22Rv1 (cell line): ENCODE data around the gene CAMKMT.

Experiments
- ZFX ChIP-seq: fragments of 450-650 bp; IDR thresholded peaks from 2 replicates; pipeline ENCODE4 v1.6.1; 2017; ENCODE audit warnings: antibody characterized with exemption, borderline replicate concordance
- TF ChIP-seq, protein P1 (sequence below): fragments of 450-650 bp; IDR thresholded peaks from 2 replicates; pipeline ENCODE4 v1.5.1; 2017; ENCODE audit warnings: mild to moderate bottlenecking

DNA sequence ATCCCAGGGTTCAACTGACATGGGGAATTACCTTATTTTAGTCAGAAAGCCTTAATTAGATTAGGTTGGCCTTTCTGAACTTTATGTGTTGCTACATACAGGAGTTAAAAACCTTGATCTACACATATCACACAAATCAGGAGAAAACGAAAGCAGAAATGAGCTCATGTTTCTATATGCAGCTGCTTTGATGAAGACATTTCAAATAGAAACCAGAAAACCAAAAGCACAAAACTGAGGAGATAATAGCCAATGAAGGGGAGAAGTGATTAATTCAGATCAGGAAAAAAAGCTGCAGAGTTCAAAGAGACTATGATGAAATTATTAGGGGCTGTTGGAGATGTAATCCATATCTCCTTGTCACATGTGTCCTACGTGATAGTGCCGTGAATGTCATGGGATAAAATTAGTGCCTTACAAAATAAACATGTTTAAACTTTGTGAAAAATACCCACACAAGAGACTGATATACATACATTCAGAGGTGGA, 255.0 kb downstream of the CAMKMT start:
- TF ChIP-seq, protein P1, sequence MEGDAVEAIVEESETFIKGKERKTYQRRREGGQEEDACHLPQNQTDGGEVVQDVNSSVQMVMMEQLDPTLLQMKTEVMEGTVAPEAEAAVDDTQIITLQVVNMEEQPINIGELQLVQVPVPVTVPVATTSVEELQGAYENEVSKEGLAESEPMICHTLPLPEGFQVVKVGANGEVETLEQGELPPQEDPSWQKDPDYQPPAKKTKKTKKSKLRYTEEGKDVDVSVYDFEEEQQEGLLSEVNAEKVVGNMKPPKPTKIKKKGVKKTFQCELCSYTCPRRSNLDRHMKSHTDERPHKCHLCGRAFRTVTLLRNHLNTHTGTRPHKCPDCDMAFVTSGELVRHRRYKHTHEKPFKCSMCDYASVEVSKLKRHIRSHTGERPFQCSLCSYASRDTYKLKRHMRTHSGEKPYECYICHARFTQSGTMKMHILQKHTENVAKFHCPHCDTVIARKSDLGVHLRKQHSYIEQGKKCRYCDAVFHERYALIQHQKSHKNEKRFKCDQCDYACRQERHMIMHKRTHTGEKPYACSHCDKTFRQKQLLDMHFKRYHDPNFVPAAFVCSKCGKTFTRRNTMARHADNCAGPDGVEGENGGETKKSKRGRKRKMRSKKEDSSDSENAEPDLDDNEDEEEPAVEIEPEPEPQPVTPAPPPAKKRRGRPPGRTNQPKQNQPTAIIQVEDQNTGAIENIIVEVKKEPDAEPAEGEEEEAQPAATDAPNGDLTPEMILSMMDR: no peak
- TF ChIP-seq ZFX: no peak
